K562 (cell line): Measurements from ENCODE around the gene HK1. TPM values are rescaled to one million over a fixed set of nuclear protein-coding genes. Genes with fewer than 3 reads are reported as not detected.

ENCODE experiments used
- CBX2 ChIP-seq: fragments of 200-600 bp; sonication (generic); IDR thresholded peaks from one replicate; pipeline ENCODE4 v1.6.1; 2012; ENCODE audit warnings: mild to moderate bottlenecking, low read length, inconsistent platforms; ENCODE audit not compliant: insufficient read depth, poor library complexity, severe bottlenecking
- DLX4 ChIP-seq: fragments of 250-450 bp; sonication (Bioruptor Pico); IDR thresholded peaks from 2 replicates; pipeline ENCODE4 v1.6.1; 2021; ENCODE audit warnings: mild to moderate bottlenecking
- GMEB1 ChIP-seq: fragments of 250-450 bp; sonication (Bioruptor Pico); IDR thresholded peaks from 2 replicates; pipeline ENCODE4 v1.4.0; 2020; ENCODE audit warnings: mild to moderate bottlenecking
- HBP1 ChIP-seq: fragments of 450-650 bp; formaldehyde crosslinking; IDR thresholded peaks from 2 replicates; pipeline ENCODE4 v1.4.0; 2022; ENCODE audit warnings: missing genetic modification characterization
- HOMEZ ChIP-seq: fragments of 250-450 bp; sonication (Bioruptor Pico); IDR thresholded peaks from 2 replicates; pipeline ENCODE4 v1.4.0; 2020; ENCODE audit warnings: mild to moderate bottlenecking, moderate library complexity
- KLF1 ChIP-seq: fragments of 450-650 bp; IDR thresholded peaks from 2 replicates; pipeline ENCODE4 v1.6.1; 2016; ENCODE audit warnings: missing genetic modification characterization, missing compliant biosample characterization
- NR2C2 ChIP-seq, 2 experiments: fragments of 200-800 bp in 1 of 2; sonication (Bioruptor generic) in 1 of 2; sonication (generic) in 1 of 2; formaldehyde crosslinking in 1 of 2; IDR thresholded peaks; 2 replicates each; pipeline versions ENCODE4 v1.6.1 to v1.8.0; 2016 to 2022; ENCODE audit warnings: mild to moderate bottlenecking in 1 of 2, missing compliant biosample characterization in 1 of 2, missing genetic modification characterization in 1 of 2, missing genetic modification reagents in 1 of 2
- REST ChIP-seq, 2 experiments: fragments of 450-650 bp; formaldehyde crosslinking in 1 of 2; IDR thresholded peaks; 2 replicates each; pipeline versions ENCODE4 v1.4.0 to v1.6.1; 2014 to 2020; ENCODE audit warnings: mild to moderate bottlenecking in 2 of 2, borderline replicate concordance in 1 of 2, low read depth in 1 of 2
- ZFP30 ChIP-seq: fragments of 250-450 bp; sonication (Bioruptor Pico); IDR thresholded peaks from 2 replicates; pipeline ENCODE4 v1.8.0; 2022; ENCODE audit warnings: moderate library complexity, mild to moderate bottlenecking, inconsistent platforms, borderline replicate concordance
- ZNF75A ChIP-seq: fragments of 450-650 bp; formaldehyde crosslinking; IDR thresholded peaks from 2 replicates; pipeline ENCODE4 v1.4.0; 2020; ENCODE audit warnings: mild to moderate bottlenecking
- ZNF76 ChIP-seq: fragments of 250-450 bp; sonication (Bioruptor Pico); IDR thresholded peaks from 2 replicates; pipeline ENCODE4 v1.4.0; 2020; ENCODE audit warnings: mild to moderate bottlenecking, moderate library complexity, borderline replicate concordance
- polyA plus RNA-seq, 8 experiments: library from polyadenylated mRNA; depleted of rRNA in 4 of 8; stranded (reverse) in 5 of 8; unstranded in 3 of 8; fragments of >200 nt; fragmentation: Nextera tagmentation in 2 of 8; fragmentation: Illumina TruSeq in 1 of 8; extraction: Ambion mirVana in 2 of 8; extraction: Trizol in 1 of 8; gene quantifications; 2 replicates each; pipeline versions ENCODE4 v1.2.1 to v1.2.3, GENCODE V29; 2011 to 2014; ENCODE audit warnings: inconsistent platforms in 1 of 8, missing spikeins in 1 of 8
- total RNA-seq, 7 experiments: library from RNA; depleted of rRNA in 6 of 7; stranded (reverse); fragments of >200 nt in 6 of 7; fragmentation: Illumina TruSeq in 2 of 7; extraction: Trizol in 2 of 7; gene quantifications; 2 replicates each; pipeline versions ENCODE4 v1.2.1 to v1.2.3, GENCODE V29; 2011 to 2021; ENCODE audit warnings: low replicate concordance in 1 of 7

Gene HK1
- total and polyA plus RNA-seq, 9 of the 15 experiments (the other 6 are each of a cell fraction or from before 2014, with no cell fraction given) = 29.2 to 444 (median 193) TPM

GRCh38 chr10:69316313-69317059 is 38.2 kb downstream of the HK1 start (continued):
- TF ChIP-seq ZNF75A (no peak), KLF1 (tag) (no peak), CBX2 (no peak), REST (IDR thresholded peaks at IDR 0.05; ENCODE audit: borderline replicate concordance) (no peak), REST (CRISPR knock-in tag; IDR thresholded peaks at IDR 0.05; ENCODE audit: low read depth) (no peak), HOMEZ (CRISPR knock-in tag) (no peak), ZNF76 (CRISPR knock-in tag) (0 out of 2 replicates have a peak, but pooled peaks have one; percentile 14), DLX4 (CRISPR knock-in tag) (no peak), ZFP30 (CRISPR knock-in tag) (no peak), NR2C2 (CRISPR knock-in tag; IDR thresholded peaks at IDR 0.05) (no peak), NR2C2 (tag; IDR thresholded peaks at IDR 0.05) (peak; percentile 66), GMEB1 (no peak), HBP1 (CRISPR knock-in tag) (no peak)
